ENCODE measurements around the gene ZNF254.
"Not testable (repeated sequence)": the region's sequence is repeated elsewhere in the genome, so short reads cannot be mapped to it uniquely, and the experiment has no call there.

ZNF254 gene

DNA sequence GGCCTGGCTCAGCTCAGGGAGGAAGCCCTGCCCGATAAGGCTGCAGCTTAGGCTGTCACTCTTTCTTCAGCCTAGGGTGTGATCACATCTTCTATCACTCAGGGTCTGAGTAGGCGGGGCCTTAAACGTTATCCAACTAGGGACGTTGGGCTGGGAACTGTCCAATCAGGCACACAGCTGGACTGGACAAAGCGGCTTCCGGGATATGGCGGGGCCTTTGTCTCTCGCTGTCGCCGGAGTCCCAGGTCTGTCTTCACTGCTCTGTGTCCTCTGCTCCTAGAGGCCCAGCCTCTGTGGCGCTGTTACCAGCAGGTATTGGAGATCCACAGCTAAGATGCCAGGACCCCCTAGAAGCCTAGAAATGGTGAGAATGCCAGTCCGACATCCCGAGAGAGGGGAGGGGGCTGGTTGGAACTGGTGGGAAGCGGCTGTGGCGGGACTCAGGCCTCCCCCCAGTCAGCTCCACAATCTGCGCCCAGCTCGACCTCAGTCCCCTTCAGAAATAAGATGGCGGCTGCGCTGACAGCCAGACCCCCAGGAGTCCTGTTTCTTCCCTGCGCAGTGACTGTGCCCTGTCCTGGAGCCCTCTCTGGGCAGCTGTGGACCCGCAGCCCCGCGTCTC, at the start of gene ZNF254:
ZNF254 (plus strand) TSS at position 214 of the 622 bp plus-strand sequence; CDS start at position 335, 121 bp downstream.
- peak; percentile 46 to 48 for DNase-seq (ENCODE audit: low read depth in 2 of 2)

GRCh38 chr19:24040621-24041020, 46.4 kb upstream of the ZNF254 start:
- no peak for DNase-seq (ENCODE audit: low read depth in 2 of 2)

GRCh38 chr19:24041326-24041725, 45.7 kb upstream of the ZNF254 start:
- not testable (repeated sequence) for DNase-seq (ENCODE audit: low read depth in 2 of 2)

DNA sequence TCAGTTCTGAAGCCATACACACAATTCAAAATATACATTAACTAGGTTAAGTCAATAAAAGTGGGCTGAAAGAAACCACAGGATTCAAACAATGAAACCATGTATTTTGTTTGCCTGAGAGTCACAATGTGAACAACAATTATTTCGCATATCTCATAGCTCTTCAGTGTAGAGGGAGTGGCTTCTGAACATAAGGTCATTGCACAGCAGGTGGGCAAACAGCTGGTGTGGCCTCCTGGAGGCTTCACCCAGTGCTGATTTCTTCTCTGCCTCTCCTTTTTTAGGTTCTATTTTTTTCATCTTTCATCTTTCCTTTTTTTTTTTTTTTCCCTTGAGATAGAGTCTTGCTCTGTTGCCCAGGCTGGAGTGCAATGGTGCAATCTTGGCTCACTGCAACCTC, 40.4 kb upstream of the ZNF254 start:
- DNase-seq (ENCODE audit: low read depth in 2 of 2): no peak

DNA sequence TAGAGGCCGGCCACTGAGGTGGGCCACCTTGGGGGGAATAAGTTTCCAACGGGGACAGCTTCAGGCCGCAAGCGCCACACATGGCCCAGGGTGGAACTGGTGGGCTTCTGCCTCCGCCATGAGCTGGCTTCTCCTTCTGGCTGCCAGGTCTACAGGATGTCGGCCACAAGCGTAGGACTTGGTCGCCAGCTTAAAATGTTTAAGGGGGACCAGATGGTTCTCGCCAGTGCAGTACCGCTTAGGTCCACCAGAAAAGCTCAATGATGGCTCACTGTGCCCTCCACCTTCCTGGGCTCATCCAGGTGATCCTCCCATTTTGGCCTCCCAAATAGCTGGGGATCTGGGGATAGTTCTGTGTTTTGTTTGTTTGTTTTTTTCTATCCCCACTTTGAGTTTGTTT, 38.7 kb upstream of the ZNF254 start:
- no peak for DNase-seq (ENCODE audit: low read depth in 2 of 2)

- no peak for DNase-seq (ENCODE audit: low read depth in 2 of 2)
Measured at GRCh38 chr19:24049537-24049936, 37.5 kb upstream of the ZNF254 start.

GRCh38 chr19:24051516-24051915, 35.5 kb upstream of the ZNF254 start:
- DNase-seq (ENCODE audit: low read depth in 2 of 2): no peak

- no peak for DNase-seq (ENCODE audit: low read depth in 2 of 2)
Measured at GRCh38 chr19:24052811-24053210, 34.2 kb upstream of the ZNF254 start.

- no peak for DNase-seq (ENCODE audit: low read depth in 2 of 2)
Measured at GRCh38 chr19:24053601-24054000, 33.4 kb upstream of the ZNF254 start.

- no peak for DNase-seq (ENCODE audit: low read depth in 2 of 2)
Measured at GRCh38 chr19:24054044-24054935, 32.7 kb upstream of the ZNF254 start.

DNA sequence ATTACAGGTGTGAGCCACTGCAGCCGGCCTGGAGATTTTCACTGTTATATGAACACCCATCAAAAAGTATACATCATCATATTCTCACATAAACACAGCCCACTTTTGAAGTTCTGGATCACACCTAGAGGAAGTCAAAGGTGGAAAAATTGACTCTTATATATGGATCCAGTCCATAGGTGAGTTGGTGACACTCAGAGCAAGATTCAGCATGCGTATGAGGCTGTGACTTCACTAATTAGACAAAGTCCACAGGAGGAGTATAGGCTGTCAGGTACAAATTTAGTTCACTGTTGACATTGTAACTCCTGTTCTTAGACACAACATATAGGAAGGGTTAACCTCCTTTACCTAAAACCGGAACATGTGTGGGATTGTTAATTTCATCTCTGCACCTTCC, 31.4 kb upstream of the ZNF254 start:
- no peak for DNase-seq (ENCODE audit: low read depth in 2 of 2)

DNA sequence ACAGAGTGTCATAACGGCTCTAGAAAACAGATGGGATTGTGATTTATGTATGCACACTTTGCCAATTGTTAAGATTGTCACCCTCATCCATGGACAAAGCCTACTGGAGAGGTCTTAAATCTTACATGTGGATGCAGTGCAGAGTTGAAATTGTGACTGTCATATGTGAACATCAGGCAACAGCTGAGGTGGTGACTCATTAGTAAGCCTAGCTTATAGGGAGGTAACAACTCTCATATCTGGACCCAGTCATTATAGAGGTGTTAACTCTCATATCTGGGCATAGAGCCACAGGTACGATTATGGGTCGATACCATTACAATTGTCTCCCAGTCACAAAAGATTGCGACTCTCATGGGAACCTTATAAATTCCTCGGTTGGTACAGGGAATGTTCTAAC, 29.8 kb upstream of the ZNF254 start:
- DNase-seq (ENCODE audit: low read depth in 2 of 2): no peak

- no peak for DNase-seq (ENCODE audit: low read depth in 2 of 2)
Measured at GRCh38 chr19:24059563-24060295, 27.3 kb upstream of the ZNF254 start.

- no peak for DNase-seq (ENCODE audit: low read depth in 2 of 2)
Measured at GRCh38 chr19:24060687-24061356, 26.2 kb upstream of the ZNF254 start.

DNA sequence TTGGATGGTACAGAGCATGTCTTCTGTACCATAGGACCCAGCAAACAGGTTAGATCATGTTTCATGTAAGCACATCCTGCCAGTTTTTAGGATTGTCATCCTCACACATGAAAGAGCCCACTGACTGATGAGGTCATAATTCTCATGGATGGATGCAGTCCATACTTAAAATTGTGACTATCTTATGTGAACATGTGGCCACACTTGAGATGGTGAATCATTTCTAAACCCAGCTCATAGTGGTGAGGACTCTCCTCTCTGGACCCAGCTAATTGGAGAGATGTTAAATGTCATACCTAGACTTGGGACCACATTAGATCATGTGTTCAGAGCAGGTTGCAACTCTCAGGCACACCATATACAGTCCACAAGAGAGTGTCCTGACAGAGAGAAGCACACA, 24.8 kb upstream of the ZNF254 start:
- no peak for DNase-seq (ENCODE audit: low read depth in 2 of 2)

GRCh38 chr19:24063295-24063694, 23.7 kb upstream of the ZNF254 start:
- no peak for DNase-seq (ENCODE audit: low read depth in 2 of 2)

DNA sequence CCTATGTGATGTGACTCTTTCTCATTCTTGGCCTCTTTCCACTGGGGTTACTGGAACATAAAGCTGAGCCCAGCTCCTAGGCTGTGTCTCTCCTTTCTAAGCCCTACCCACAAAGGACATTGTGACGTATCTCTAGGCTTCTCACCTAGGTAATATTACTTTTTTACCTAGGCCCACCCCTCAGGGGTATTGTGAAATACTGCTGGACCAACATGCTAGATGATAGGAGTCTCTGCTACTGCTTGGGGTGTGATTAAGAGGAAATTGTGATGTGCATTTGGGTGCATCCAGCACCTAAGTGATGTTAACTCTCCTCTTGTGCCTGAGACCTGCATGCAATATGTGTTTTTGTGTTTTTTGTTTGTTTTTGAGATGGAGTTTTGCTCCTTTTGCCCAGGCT, 22.8 kb upstream of the ZNF254 start:
- DNase-seq (ENCODE audit: low read depth in 2 of 2): no peak

- DNase-seq (ENCODE audit: low read depth in 2 of 2): no peak
Measured at GRCh38 chr19:24065243-24065642, 21.7 kb upstream of the ZNF254 start.

GRCh38 chr19:24065865-24066604, 21.0 kb upstream of the ZNF254 start:
- no peak for DNase-seq (ENCODE audit: low read depth in 2 of 2)

DNA sequence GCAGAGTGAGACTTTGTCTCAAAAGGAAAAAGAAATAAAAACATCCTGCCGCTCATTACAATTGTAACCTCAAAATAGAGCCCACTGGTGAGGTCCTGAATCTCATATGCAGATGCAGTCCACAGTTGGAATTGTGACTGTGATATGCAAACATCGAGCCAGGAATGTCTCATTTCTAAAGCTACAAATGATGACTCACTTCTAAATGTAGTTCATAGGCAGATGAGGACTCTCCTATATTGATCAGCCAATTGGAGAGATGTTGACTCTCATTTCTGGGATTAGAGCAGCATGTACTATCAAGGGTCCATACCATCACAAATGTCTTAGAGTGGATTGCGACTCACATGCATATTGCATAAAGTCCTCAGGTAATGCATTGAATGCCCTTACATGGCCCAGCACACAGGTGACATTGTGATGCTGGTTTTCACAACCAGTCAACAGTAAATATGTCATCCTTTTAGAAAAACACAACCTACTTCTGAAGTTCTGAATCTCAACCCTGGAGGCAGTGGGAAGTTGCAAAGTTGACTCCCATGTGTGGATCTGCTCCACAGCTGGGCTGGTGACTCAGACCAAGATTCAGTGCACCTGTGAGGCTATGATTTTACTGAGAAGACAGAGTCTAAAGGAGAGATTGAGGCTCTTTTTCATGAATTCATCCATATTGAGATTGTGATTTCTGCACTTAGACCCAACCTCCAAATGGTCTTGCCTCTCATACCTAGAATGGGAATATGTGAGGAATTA, 16.9 kb upstream of the ZNF254 start:
- DNase-seq (ENCODE audit: low read depth in 2 of 2): no peak

DNA sequence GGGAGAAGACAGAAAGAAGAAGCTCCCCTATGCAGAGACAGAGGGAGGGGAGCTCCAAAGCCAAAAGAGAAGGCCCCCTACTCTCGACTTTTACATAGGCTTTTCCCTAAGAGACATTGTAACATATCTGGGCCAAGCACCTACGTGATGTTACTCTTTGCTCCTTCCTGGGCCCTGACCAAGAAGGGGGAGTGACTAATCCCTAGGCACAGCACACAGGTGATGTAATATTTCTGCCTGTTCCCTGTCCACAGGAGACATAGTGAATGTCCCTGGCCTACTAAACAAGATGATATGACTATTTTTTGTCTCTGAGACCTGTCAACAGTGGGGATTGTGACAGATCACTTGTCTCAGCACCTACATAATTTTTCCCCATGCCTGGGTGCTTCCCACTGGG, 15.9 kb upstream of the ZNF254 start:
- no peak for DNase-seq (ENCODE audit: low read depth in 2 of 2)

Data from stimulated activated CD4-positive, alpha-beta T cell treated with anti-CD3 and anti-CD28 coated beads, Interleukin-1b, Interleukin-23, amount 100 ng/mL, for 4 hours (primary cell).